A673 (cell line): ENCODE measurements around the gene MMEL1. TPM values are rescaled to one million over a fixed set of nuclear protein-coding genes. Genes with fewer than 3 reads are reported as not detected.
"Not testable (repeated sequence)": the region's sequence is repeated elsewhere in the genome, so short reads cannot be mapped to it uniquely, and the experiment has no call there.

Experiments used
- BruUV-seq: library from RNA; stranded (reverse); fragments of 400-500 nt; replicated peaks from 2 replicates; lab custom pipeline; 2021; lab: Mats Ljungman, UMichigan
- CTCF ChIA-PET: fragments of 300-600 bp; sonication (Branson Sonifier 250); formaldehyde crosslinking; loops from one replicate; lab custom pipeline; 2022; ENCODE audit warnings: antibody characterized with exemption; lab: Charles Lee
- POLR2A ChIA-PET: fragments of 300-600 bp; sonication (Branson Sonifier 250); formaldehyde crosslinking; loops from one replicate; lab custom pipeline; 2022; ENCODE audit warnings: antibody characterized with exemption; ENCODE audit not compliant: low non-redundant PET; lab: Charles Lee
- DNase-seq: peaks from one replicate; pipeline ENCODE4 v3.0.0-alpha.2; 2015; ENCODE audit warnings: low spot score
- H3K27ac ChIP-seq: fragments of 200-600 bp; sonication (generic); 2 replicates; pipeline ENCODE4 v1.5.1; 2016; ENCODE audit warnings: mixed run types, low read depth, mild to moderate bottlenecking, mixed read lengths, antibody characterized with exemption, low read length; ENCODE audit not compliant: poor library complexity, severe bottlenecking
- H3K27me3 ChIP-seq: fragments of 200-600 bp; sonication (generic); replicated peaks from 2 replicates; pipeline ENCODE4 v1.6.1; 2017; ENCODE audit warnings: mixed run types, low read depth, mild to moderate bottlenecking, mixed read lengths, antibody characterized with exemption, low read length; ENCODE audit not compliant: insufficient read depth, poor library complexity
- H3K36me3 ChIP-seq: fragments of 200-600 bp; sonication (generic); 2 replicates; pipeline ENCODE4 v1.6.1; 2016; ENCODE audit warnings: mixed run types, mild to moderate bottlenecking, mixed read lengths, antibody characterized with exemption, low read length; ENCODE audit not compliant: insufficient read depth, poor library complexity, severe bottlenecking
- H3K4me1 ChIP-seq: fragments of 200-600 bp; sonication (generic); 2 replicates; pipeline ENCODE4 v1.6.1; 2017; ENCODE audit warnings: mixed run types, mild to moderate bottlenecking, mixed read lengths, antibody characterized with exemption, low read length; ENCODE audit not compliant: insufficient read depth, poor library complexity, severe bottlenecking
- H3K4me3 ChIP-seq: fragments of 200-600 bp; sonication (generic); 2 replicates; pipeline ENCODE4 v1.5.1; 2016; ENCODE audit warnings: low read depth, mixed run types, mild to moderate bottlenecking, mixed read lengths, low read length; ENCODE audit not compliant: poor library complexity, severe bottlenecking
- H3K9me3 ChIP-seq: fragments of 200-600 bp; sonication (generic); 2 replicates; pipeline ENCODE4 v1.6.1; 2016; ENCODE audit warnings: mixed run types, low read depth, mild to moderate bottlenecking, mixed read lengths, antibody characterized with exemption, low read length; ENCODE audit not compliant: poor library complexity, severe bottlenecking
- CTCF ChIP-seq: fragments of 300-800, 200-600 bp; sonication (generic); conservative IDR thresholded peaks from 2 replicates; pipeline ENCODE4 v1.5.1; 2017; ENCODE audit warnings: low read depth, mild to moderate bottlenecking, antibody characterized with exemption, low read length, moderate library complexity, mixed read lengths
- EZH2 ChIP-seq: fragments of 200-600 bp; sonication (generic); IDR thresholded peaks from 2 replicates; pipeline ENCODE4 v1.6.1; 2017; ENCODE audit warnings: borderline replicate concordance, low read depth, mild to moderate bottlenecking, mixed read lengths, antibody characterized with exemption, low read length; ENCODE audit not compliant: poor library complexity, severe bottlenecking
- intact Hi-C: fragments of 100-400 bp; cut with micrococcal nuclease; formaldehyde crosslinking; loops from one replicate; pipeline ENCODE4 v1.10.0; 2022; ENCODE audit not compliant: unreplicated experiment
- total RNA-seq: library from RNA; stranded (reverse); gene quantifications from 2 replicates; pipeline ENCODE4 v1.2.3, GENCODE V29; 2021

Gene MMEL1
- total RNA-seq, 1 experiment from 2014 or later, result not detected

GRCh38 chr1:2554621-2555387, 78.0 kb downstream of the MMEL1 start:
- ChIA-PET CTCF (no interaction called here), POLR2A (no interaction called here)
- no peaks in the 10 kb centered on the region for H3K9me3 ChIP-seq
- no peaks in the 10 kb centered on the region for H3K27me3 ChIP-seq
- no peak overlapping the region for H3K27ac ChIP-seq
- DNase-seq, result peak; percentile 55
- H3K36me3 ChIP-seq, result no peaks in the 10 kb centered on the region
- intact Hi-C loops, result loop anchor here (10.0 kb wide), 1 partner anchor 870 kb away; no protein-coding TSS in a partner anchor
- no TSS peak for BruUV-seq
- peaks cover 17% of the 10 kb centered on the region for H3K4me1 ChIP-seq
- no peak for TF ChIP-seq EZH2
- peak; percentile 70 for TF ChIP-seq CTCF
- H3K4me3 ChIP-seq, result no peak overlapping the region

GRCh38 chr1:2553871-2554620, 78.8 kb downstream of the MMEL1 start:
- Histone ChIP-seq H3K27me3 (no peaks in the 10 kb centered on the region), H3K4me3 (no peak overlapping the region), H3K36me3 (no peaks in the 10 kb centered on the region), H3K27ac (no peak overlapping the region), H3K9me3 (no peaks in the 10 kb centered on the region), H3K4me1 (peaks cover 17% of the 10 kb centered on the region)
- DNase-seq, result no peak
- no TSS peak for BruUV-seq
- CTCF ChIA-PET, result no interaction called here
- intact Hi-C loops, result loop anchor here (10.0 kb wide), 1 partner anchor 871 kb away; no protein-coding TSS in a partner anchor
- TF ChIP-seq CTCF (no peak), EZH2 (no peak)
- POLR2A ChIA-PET, result no interaction called here

GRCh38 chr1:2553076-2553475, 79.7 kb downstream of the MMEL1 start:
- H3K36me3 ChIP-seq, CTCF ChIA-PET, H3K27ac ChIP-seq, H3K9me3 ChIP-seq, BruUV-seq, H3K4me3 ChIP-seq, POLR2A ChIA-PET, DNase-seq, H3K27me3 ChIP-seq: not testable (repeated sequence)
- H3K4me1 ChIP-seq, result peaks cover 22% of the 10 kb centered on the region
- intact Hi-C loops, result loop anchor here (10.0 kb wide), 1 partner anchor 872 kb away; no protein-coding TSS in a partner anchor
